Keratinocyte (primary cell): ENCODE results near the gene SBNO2.

Source experiments
- CTCF ChIP-seq, 3 experiments: IDR thresholded peaks in 1 of 3; conservative IDR thresholded peaks in 1 of 3; optimal IDR thresholded peaks in 1 of 3; 2 replicates in 2 of 3; 3 replicates in 1 of 3; pipeline versions ENCODE3 to v1.5.1; 2011; ENCODE audit warnings: low read length in 3 of 3, mild to moderate bottlenecking in 3 of 3, moderate library complexity in 2 of 3, control low read depth in 1 of 3, inconsistent platforms in 1 of 3; ENCODE audit not compliant: insufficient read depth in 2 of 3; ENCODE audit errors: extremely low read depth in 1 of 3
- EZH2 ChIP-seq: IDR thresholded peaks from one replicate; pipeline ENCODE4 v1.6.1; 2012; ENCODE audit warnings: inconsistent platforms, mild to moderate bottlenecking, low read length, moderate library complexity

GRCh38 chr19:1065606-1066109 is 108.4 kb downstream of the SBNO2 start:
- TF ChIP-seq CTCF (optimal IDR thresholded peaks at IDR 0.05 in 1 of 3, IDR thresholded peaks at IDR 0.05 in 1 of 3, conservative IDR thresholded peaks at IDR 0.05 in 1 of 3; ENCODE audit: extremely low read depth in 1 of 3, insufficient read depth in 2 of 3, low read length in 3 of 3): no peak
- no peak for TF ChIP-seq EZH2
